Testis (tissue), 2 donors: ENCODE results near the gene SYDE2.

Experiments used
- POLR2A ChIP-seq: fragments of 450-650 bp; IDR thresholded peaks from one replicate; pipeline ENCODE4 v1.6.1; 2017; ENCODE audit warnings: antibody characterized with exemption, mild to moderate bottlenecking, moderate library complexity
- TF ChIP-seq, protein P1 (sequence below), 3 experiments: fragments of 450-650 bp in 2 of 3; fragments of 200-600 bp in 1 of 3; sonication (generic) in 1 of 3; IDR thresholded peaks; one replicate each; pipeline ENCODE4 v1.5.1; 2016 to 2019; ENCODE audit warnings: antibody characterized with exemption in 3 of 3, mild to moderate bottlenecking in 2 of 3, moderate library complexity in 1 of 3

- TF ChIP-seq, protein P1, sequence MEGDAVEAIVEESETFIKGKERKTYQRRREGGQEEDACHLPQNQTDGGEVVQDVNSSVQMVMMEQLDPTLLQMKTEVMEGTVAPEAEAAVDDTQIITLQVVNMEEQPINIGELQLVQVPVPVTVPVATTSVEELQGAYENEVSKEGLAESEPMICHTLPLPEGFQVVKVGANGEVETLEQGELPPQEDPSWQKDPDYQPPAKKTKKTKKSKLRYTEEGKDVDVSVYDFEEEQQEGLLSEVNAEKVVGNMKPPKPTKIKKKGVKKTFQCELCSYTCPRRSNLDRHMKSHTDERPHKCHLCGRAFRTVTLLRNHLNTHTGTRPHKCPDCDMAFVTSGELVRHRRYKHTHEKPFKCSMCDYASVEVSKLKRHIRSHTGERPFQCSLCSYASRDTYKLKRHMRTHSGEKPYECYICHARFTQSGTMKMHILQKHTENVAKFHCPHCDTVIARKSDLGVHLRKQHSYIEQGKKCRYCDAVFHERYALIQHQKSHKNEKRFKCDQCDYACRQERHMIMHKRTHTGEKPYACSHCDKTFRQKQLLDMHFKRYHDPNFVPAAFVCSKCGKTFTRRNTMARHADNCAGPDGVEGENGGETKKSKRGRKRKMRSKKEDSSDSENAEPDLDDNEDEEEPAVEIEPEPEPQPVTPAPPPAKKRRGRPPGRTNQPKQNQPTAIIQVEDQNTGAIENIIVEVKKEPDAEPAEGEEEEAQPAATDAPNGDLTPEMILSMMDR (IDR thresholded peaks at IDR 0.05), result no peak
- no peak for TF ChIP-seq POLR2A
Observed at GRCh38 chr1:85201340-85202091, 700 bp upstream of the SYDE2 start.
